Pancreas (tissue), 10 donors: Measurements from ENCODE around the gene RTCA. TPM values are rescaled to one million over a fixed set of nuclear protein-coding genes. Genes with fewer than 3 reads are reported as not detected.
A peak's percentile ranks its signal among the peaks of the same experiment; 100 is the strongest.

Experiments used
- ATAC-seq, 4 donors: fragments of 200-7000 bp; cut with Tn5 transposase; one replicate each; pipeline versions ENCODE4 v1.8.0 to v1.9.1; 2020; ENCODE audit warnings: mild to moderate bottlenecking in 4 of 4, moderate library complexity in 4 of 4
- DNase-seq, 6 donors: peaks; one replicate each; pipeline ENCODE4 v3.0.0-alpha.2; 2020
- FAIRE-seq: peaks from 2 replicates; lab custom pipeline; 2012; peaks lifted over from hg19 to GRCh38; lab: Jason Lieb, UNC
- H3K27ac ChIP-seq, 4 donors: fragments of 200-600 bp; sonication (generic); 1 replicate in 3 of 4; 2 replicates in 1 of 4; pipeline versions ENCODE4 v1.5.0 to v1.8.0; 2020
- H3K27me3 ChIP-seq, 4 donors: fragments of 200-600 bp; one replicate each; pipeline ENCODE4 v1.8.0; 2021
- H3K36me3 ChIP-seq, 3 donors: fragments of 200-600 bp; sonication (generic) in 1 of 3; one replicate each; pipeline versions ENCODE4 v1.5.0 to v1.8.0; 2020 to 2021
- H3K4me1 ChIP-seq, 3 donors: fragments of 200-600 bp; one replicate each; pipeline ENCODE4 v1.8.0; 2021
- H3K4me3 ChIP-seq, 4 donors: fragments of 200-600 bp; sonication (generic) in 2 of 4; one replicate each; pipeline versions ENCODE4 v1.5.0 to v1.8.0; 2020 to 2021
- H3K9me3 ChIP-seq, 4 donors: fragments of 200-600 bp; one replicate each; pipeline ENCODE4 v1.8.0; 2021
- WGBS, 2 donors: extraction: QIAGEN DNeasy Blood & Tissue Kit; methylation state at CpG; one replicate each; pipeline ENCODE4 v1.1.7; 2013; 5-methylcytosine and 5-hydroxymethylcytosine counted together
- intact Hi-C, 3 donors: fragments of 100-400 bp; cut with DNase I; formaldehyde crosslinking; loops; one replicate each; pipeline versions ENCODE4 v1.11.1 to v1.14.2; 2022
- polyA plus RNA-seq, 2 donors: library from polyadenylated mRNA; stranded (reverse); fragments of 200-250 nt; gene quantifications; one replicate each; pipeline ENCODE4 v1.2.3, GENCODE V29; 2013
- total RNA-seq, 6 donors: library from RNA; stranded (reverse); fragmentation: NEBNext Ultra II Directional in 4 of 6; extraction: Animal tissue kit (Norgen Biotek cat#: 25700) in 4 of 6; gene quantifications; one replicate each; pipeline versions ENCODE4 v1.2.1 to v1.2.4, GENCODE V29; 2021 to 2023
- TF ChIP-seq, protein P1 (sequence below), 4 donors: fragments of 200-600 bp; sonication (generic) in 3 of 4; IDR thresholded peaks; one replicate each; pipeline versions ENCODE4 v1.5.0 to v1.8.0; 2021; ENCODE audit warnings: antibody characterized with exemption in 4 of 4
- donor health status: healthy with polysubstance abuse.
- donor health status: DM: no; HTN: no; CAD: no; lungs with moderate emphysema.
- donor health status: DM: no; HTN: no; CAD: no.
- donor health status: control.
- donor health status: control.
- donor health status: Bipolar disorder and iron deficiency.
- donor health status: DM: yes; HTN: yes; CAD: no.
- donor health status: DM: no; HTN: no; CAD: no.
- donor health status: DM: no; HTN: no; CAD: no.
- donor health status: DM: yes; HTN: yes; CAD: no.

Gene RTCA
- total and polyA plus RNA-seq, 8 donors: 14.7 to 21.9 (median 19.2) TPM

DNA sequence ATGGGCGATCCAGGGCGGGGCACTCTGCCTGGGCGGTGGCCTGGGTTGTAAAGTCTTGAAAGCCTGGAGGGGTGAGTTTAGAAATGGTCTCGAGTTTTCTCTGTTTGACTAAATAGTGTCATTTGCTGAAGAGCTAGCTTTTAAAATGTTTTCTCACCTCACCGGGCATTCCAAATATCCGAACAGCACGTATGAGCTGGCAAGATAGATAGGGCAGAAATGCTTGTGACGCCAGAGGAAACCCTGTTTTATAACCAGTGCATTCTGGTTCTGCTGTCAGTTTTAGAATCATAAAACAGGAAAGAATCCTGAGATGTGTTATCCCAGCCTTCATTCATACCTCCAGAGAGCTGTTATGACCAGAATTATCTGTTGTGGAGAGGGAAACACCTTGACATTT lies 725 bp downstream of the RTCA start:
- TF ChIP-seq, protein P1, sequence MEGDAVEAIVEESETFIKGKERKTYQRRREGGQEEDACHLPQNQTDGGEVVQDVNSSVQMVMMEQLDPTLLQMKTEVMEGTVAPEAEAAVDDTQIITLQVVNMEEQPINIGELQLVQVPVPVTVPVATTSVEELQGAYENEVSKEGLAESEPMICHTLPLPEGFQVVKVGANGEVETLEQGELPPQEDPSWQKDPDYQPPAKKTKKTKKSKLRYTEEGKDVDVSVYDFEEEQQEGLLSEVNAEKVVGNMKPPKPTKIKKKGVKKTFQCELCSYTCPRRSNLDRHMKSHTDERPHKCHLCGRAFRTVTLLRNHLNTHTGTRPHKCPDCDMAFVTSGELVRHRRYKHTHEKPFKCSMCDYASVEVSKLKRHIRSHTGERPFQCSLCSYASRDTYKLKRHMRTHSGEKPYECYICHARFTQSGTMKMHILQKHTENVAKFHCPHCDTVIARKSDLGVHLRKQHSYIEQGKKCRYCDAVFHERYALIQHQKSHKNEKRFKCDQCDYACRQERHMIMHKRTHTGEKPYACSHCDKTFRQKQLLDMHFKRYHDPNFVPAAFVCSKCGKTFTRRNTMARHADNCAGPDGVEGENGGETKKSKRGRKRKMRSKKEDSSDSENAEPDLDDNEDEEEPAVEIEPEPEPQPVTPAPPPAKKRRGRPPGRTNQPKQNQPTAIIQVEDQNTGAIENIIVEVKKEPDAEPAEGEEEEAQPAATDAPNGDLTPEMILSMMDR (IDR thresholded peaks at IDR 0.05): no peak
- ATAC-seq (peak; percentile 22 to 56 (median 48)), FAIRE-seq (no peak), DNase-seq (no peak)
- Histone ChIP-seq H3K4me3 (peak overlapping the region; percentile 59 to 100 (median 86)), H3K27ac (peak overlapping the region; percentile 56 to 83 (median 63)), H3K36me3 (peaks cover 0 to 13% (median 3%) of the 10 kb centered on the region in 3 donors), H3K4me1 (peaks cover 4 to 16% (median 7%) of the 10 kb centered on the region in 3 donors), H3K9me3 (no peaks in the 10 kb centered on the region), H3K27me3 (no peaks in the 10 kb centered on the region)
- WGBS, 2 donors: 0% methylated on average over 8 of the region's 8 CpGs
- intact Hi-C loops: no loop called here

DNA sequence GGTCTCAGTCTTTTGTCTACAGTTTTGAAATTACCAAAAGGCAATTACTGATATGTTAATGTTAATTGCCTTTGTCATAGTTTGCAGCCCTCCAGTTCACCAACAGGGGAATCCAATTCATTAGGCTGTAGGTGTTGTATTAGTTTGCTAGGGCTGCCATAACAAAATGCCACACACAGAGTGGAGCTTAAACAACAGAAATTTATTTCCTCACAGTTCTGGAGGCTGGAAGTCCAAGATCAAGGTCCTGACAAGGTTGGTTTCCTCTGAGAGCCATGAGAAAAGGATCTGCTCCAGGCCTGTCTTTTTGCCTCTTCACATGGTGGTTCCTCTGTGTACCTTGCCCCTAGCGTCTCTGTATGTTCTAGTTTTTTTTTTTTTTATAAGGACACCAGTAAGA lies 1.3 kb downstream of the RTCA start:
- 89% methylated on average over 1 of the region's 1 CpG for WGBS, 2 donors
- FAIRE-seq (no peak), ATAC-seq (no peak), DNase-seq (no peak)
- Histone ChIP-seq H3K4me1 (peaks cover 4 to 16% (median 7%) of the 10 kb centered on the region in 3 donors), H3K9me3 (no peaks in the 10 kb centered on the region), H3K36me3 (peaks cover 0 to 19% (median 3%) of the 10 kb centered on the region in 3 donors), H3K4me3 (peak overlapping the region in 3 of 4 donors; percentile 77 to 100 (median 96)), H3K27ac (no peak overlapping the region), H3K27me3 (no peaks in the 10 kb centered on the region)
- TF ChIP-seq, protein P1 (IDR thresholded peaks at IDR 0.05): no peak
- intact Hi-C loops: no loop called here

DNA sequence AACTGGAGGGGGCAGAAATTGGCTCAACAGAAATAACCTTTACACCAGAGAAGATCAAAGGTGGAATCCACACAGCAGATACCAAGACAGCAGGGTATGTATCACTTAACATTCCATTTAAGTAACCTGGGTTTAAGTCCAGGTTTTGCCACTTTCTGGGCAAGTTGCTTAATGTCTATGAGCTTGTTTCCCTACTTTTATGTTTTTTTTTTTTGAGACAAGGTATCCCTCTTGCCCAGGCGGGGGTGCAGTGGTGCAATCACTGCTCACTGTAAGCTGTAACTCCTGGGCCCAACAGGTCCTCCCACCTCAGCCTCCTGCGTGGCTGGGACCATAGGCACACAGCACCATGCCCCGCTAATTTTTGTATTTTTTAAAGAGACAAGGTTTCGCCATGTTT lies 2.2 kb downstream of the RTCA start:
- 97 to 99% methylated on average over 4 of the region's 4 CpGs for WGBS, 2 donors
- no peak for FAIRE-seq
- TF ChIP-seq, protein P1 (IDR thresholded peaks at IDR 0.05): no peak

DNA sequence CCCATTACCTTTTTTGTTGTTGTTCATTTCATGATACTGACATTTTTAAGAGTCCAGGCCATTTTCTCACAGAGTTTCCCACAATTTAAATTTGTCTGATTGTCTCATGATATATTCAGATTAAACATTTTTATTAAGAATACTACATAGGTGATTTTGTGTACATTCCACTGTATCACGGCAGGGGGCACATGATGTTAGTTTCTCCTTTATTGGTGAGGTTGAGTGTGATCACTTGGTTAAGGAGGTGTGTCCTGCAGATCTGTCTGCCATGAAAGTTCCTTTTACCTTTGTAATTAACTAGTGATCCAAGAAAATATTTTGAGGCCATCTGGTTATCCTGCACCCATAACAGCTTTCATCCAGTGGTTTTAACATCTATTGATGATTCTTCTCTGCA lies 11.8 kb downstream of the RTCA start:
- FAIRE-seq (no peak), ATAC-seq (no peak), DNase-seq (no peak)
- H3K4me1 ChIP-seq: peaks cover 0 to 6% (median 0%) of the 10 kb centered on the region in 3 donors
- intact Hi-C loops: no loop called here
- no peak overlapping the region for H3K4me3 ChIP-seq
- H3K36me3 ChIP-seq: peaks cover 7 to 40% (median 11%) of the 10 kb centered on the region in 3 donors
- WGBS, 2 donors: 81 to 82% methylated on average over 1 of the region's 1 CpG
- no peak overlapping the region for H3K27ac ChIP-seq
- TF ChIP-seq, protein P1 (IDR thresholded peaks at IDR 0.05): no peak
- no peaks in the 10 kb centered on the region for H3K27me3 ChIP-seq
- no peaks in the 10 kb centered on the region for H3K9me3 ChIP-seq

More for the DNA sequence above, 2.2 kb downstream of the RTCA start:
- no peak overlapping the region for H3K4me3 ChIP-seq
- intact Hi-C loops: no loop called here
- H3K27ac ChIP-seq: no peak overlapping the region
- H3K4me1 ChIP-seq: peaks cover 4 to 16% (median 7%) of the 10 kb centered on the region in 3 donors
- peaks cover 0 to 19% (median 3%) of the 10 kb centered on the region in 3 donors for H3K36me3 ChIP-seq
- no peaks in the 10 kb centered on the region for H3K9me3 ChIP-seq
- no peak for ATAC-seq
- no peaks in the 10 kb centered on the region for H3K27me3 ChIP-seq
- DNase-seq: no peak

DNA sequence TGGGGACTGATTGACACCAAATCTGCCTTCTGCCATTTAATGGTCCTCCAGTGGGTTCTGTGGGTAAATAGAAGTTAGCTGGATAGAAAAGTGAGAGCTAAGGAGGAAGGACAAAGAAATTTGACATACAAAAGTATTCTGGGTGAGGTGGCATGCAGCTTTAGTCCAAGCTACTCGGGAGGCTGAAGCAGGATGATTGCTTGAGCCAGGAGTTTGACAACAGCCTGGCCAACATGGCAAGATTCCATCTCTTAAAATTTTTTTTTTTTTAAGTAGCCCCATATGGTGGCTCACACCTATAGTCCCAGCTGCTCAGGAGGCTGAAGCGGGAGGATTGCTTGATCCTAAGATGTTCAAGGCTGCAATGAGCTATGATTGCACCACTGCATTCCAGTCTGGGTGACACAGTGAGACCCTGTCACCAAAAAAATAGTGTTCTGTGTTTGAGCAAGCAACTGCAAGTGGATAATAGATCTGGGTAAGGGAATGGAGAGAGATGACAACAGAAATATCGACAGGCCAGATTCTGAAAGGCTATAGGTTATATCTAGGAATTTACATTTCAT lies 13.4 kb downstream of the RTCA start:
- H3K4me3 ChIP-seq: no peak overlapping the region
- WGBS, 2 donors: 78 to 79% methylated on average over 3 of the region's 3 CpGs
- intact Hi-C loops: no loop called here
- ATAC-seq (peak in 1 of 4 donors; percentile 21), DNase-seq (no peak), FAIRE-seq (no peak)
- H3K27ac ChIP-seq: no peak overlapping the region
- no peaks in the 10 kb centered on the region for H3K27me3 ChIP-seq
- H3K36me3 ChIP-seq: peaks cover 4 to 46% (median 7%) of the 10 kb centered on the region in 3 donors
- peaks cover 0 to 6% (median 0%) of the 10 kb centered on the region in 3 donors for H3K4me1 ChIP-seq
- H3K9me3 ChIP-seq: no peaks in the 10 kb centered on the region
- TF ChIP-seq, protein P1 (IDR thresholded peaks at IDR 0.05): no peak
